ENCODE results near the gene TAF11L7. TPM values are rescaled to one million over a fixed set of nuclear protein-coding genes. Genes with fewer than 3 reads are reported as not detected.
"Not testable (repeated sequence)": the region's sequence is repeated elsewhere in the genome, so short reads cannot be mapped to it uniquely, and the experiment has no call there.

The TAF11L7 gene
- total RNA-seq (not detected), polyA plus RNA-seq (not detected)
- long read RNA-seq, donor 1, result 0 reads
- long read RNA-seq, donor 2, result 0 reads
- long read RNA-seq, donor 3, result 0 reads
- long read RNA-seq, donor 4, result 0 reads
- long read RNA-seq, donor 5, result 0 reads
- long read RNA-seq, donor 6, result 0 reads
- long read RNA-seq, donor 7, result 0 reads
- long read RNA-seq, donor 8, result 0 reads
- long read RNA-seq, donor 9, result 0 reads
- long read RNA-seq, donor 10, result 0 reads

- H3K4me1 ChIP-seq; H3K4me3 ChIP-seq; H3K27me3 ChIP-seq; H3K27ac ChIP-seq; intact Hi-C loops (cut with DNase I; ENCODE audit: low total_unique reads); H3K36me3 ChIP-seq; DNase-seq; H3K9me3 ChIP-seq: not testable (repeated sequence)
- WGBS, 5 donors, result no CpG with 5 or more reads among the region's 16 CpGs
These were observed at the start of gene TAF11L7 for GRCh38 chr5:17585658-17586057. TAF11L7 (minus strand) TSS chr5:17585758.

- Histone ChIP-seq H3K36me3 (no peaks in the 10 kb centered on the region), H3K27me3 (no peaks in the 10 kb centered on the region), H3K4me1 (no peaks in the 10 kb centered on the region), H3K9me3 (no peaks in the 10 kb centered on the region), H3K27ac (no peak within 1 kb of the TSS), H3K4me3 (no peak within 1 kb of the TSS)
- intact Hi-C loops (cut with DNase I; ENCODE audit: low total_unique reads), result no loop called here
- 83 to 95% (median 88%) methylated on average over 4 to 5 of the region's 5 CpGs for WGBS, 5 donors
- TF ChIP-seq CTCF (IDR thresholded peaks at IDR 0.05) (no peak), POLR2AphosphoS5 (IDR thresholded peaks at IDR 0.05) (no peak), POLR2A (IDR thresholded peaks at IDR 0.05) (no peak)
- DNase-seq, result no peak
These were observed 48.6 kb upstream of the TAF11L7 start, which contains the start of gene TAF11L14 for GRCh38 chr5:17634160-17634559. TAF11L14 (plus strand) TSS chr5:17634460.

GRCh38 chr5:17631788-17632187 lies 46.2 kb upstream of the TAF11L7 start, which contains the start of gene TAF11L13:
TAF11L13 (plus strand) TSS chr5:17632088.
- H3K27me3 ChIP-seq; DNase-seq; H3K4me3 ChIP-seq; H3K27ac ChIP-seq; H3K9me3 ChIP-seq; H3K4me1 ChIP-seq; H3K36me3 ChIP-seq; intact Hi-C loops (cut with DNase I; ENCODE audit: low total_unique reads): not testable (repeated sequence)
- WGBS, 5 donors, result 77 to 95% (median 89%) methylated on average over 4 to 9 of the region's 12 CpGs

GRCh38 chr5:17625686-17626085 lies 40.1 kb upstream of the TAF11L7 start:
- 80 to 95% (median 90%) methylated on average over 6 to 11 of the region's 11 CpGs for WGBS, 5 donors
- TF ChIP-seq POLR2A (IDR thresholded peaks at IDR 0.05) (no peak), EP300 (IDR thresholded peaks at IDR 0.05) (no peak), POLR2AphosphoS5 (IDR thresholded peaks at IDR 0.05) (no peak), CTCF (IDR thresholded peaks at IDR 0.05) (no peak)
- intact Hi-C loops (cut with DNase I; ENCODE audit: low total_unique reads), result no loop called here
- DNase-seq, result no peak
- no peaks in the 10 kb centered on the region for H3K36me3 ChIP-seq
- H3K4me1 ChIP-seq, result no peaks in the 10 kb centered on the region
- no peak overlapping the region for H3K4me3 ChIP-seq
- no peaks in the 10 kb centered on the region for H3K27me3 ChIP-seq
- no peak overlapping the region for H3K27ac ChIP-seq
- H3K9me3 ChIP-seq, result no peaks in the 10 kb centered on the region

- H3K27me3 ChIP-seq, result no peaks in the 10 kb centered on the region
- intact Hi-C loops (cut with DNase I; ENCODE audit: low total_unique reads), result no loop called here
- no peaks in the 10 kb centered on the region for H3K9me3 ChIP-seq
- TF ChIP-seq POLR2A (IDR thresholded peaks at IDR 0.05) (no peak), POLR2AphosphoS5 (IDR thresholded peaks at IDR 0.05) (no peak), CTCF (IDR thresholded peaks at IDR 0.05) (no peak), EP300 (IDR thresholded peaks at IDR 0.05) (no peak)
- no peak overlapping the region for H3K4me3 ChIP-seq
- H3K36me3 ChIP-seq, result no peaks in the 10 kb centered on the region
- H3K27ac ChIP-seq, result no peak overlapping the region
- DNase-seq, result no peak
- WGBS, 5 donors, result 80 to 96% (median 90%) methylated on average over 4 to 17 of the region's 17 CpGs
- no peaks in the 10 kb centered on the region for H3K4me1 ChIP-seq
These were observed 35.1 kb upstream of the TAF11L7 start for GRCh38 chr5:17620627-17621026.

Data from stomach (tissue), 19 donors.